Glutamatergic neuron (in vitro differentiated cells): ENCODE measurements around the gene GNB1. TPM values are rescaled to one million over a fixed set of nuclear protein-coding genes. Genes with fewer than 3 reads are reported as not detected.

Source experiments
- DNase-seq: peaks from one replicate; pipeline ENCODE4 v3.0.0; 2022
- H3K27ac Mint-ChIP-seq: one replicate; pipeline ENCODE4 v1.8.0; 2020; ENCODE audit warnings: mild to moderate bottlenecking, mixed read lengths, inconsistent platforms; ENCODE audit not compliant: unreplicated experiment
- H3K27me3 Mint-ChIP-seq: one replicate; pipeline ENCODE4 v1.8.0; 2020; ENCODE audit warnings: mild to moderate bottlenecking, moderate library complexity, mixed read lengths, inconsistent platforms; ENCODE audit not compliant: unreplicated experiment
- H3K36me3 Mint-ChIP-seq: one replicate; pipeline ENCODE4 v1.8.0; 2020; ENCODE audit warnings: mild to moderate bottlenecking, mixed read lengths, inconsistent platforms; ENCODE audit not compliant: unreplicated experiment
- H3K4me1 Mint-ChIP-seq: one replicate; pipeline ENCODE4 v1.8.0; 2020; ENCODE audit warnings: mild to moderate bottlenecking, low read depth, mixed read lengths, inconsistent platforms; ENCODE audit not compliant: unreplicated experiment
- H3K4me3 Mint-ChIP-seq: one replicate; pipeline ENCODE4 v1.8.0; 2020; ENCODE audit warnings: mild to moderate bottlenecking, mixed read lengths, inconsistent platforms; ENCODE audit not compliant: unreplicated experiment
- H3K9me3 Mint-ChIP-seq: one replicate; pipeline ENCODE4 v1.8.0; 2020; ENCODE audit warnings: mild to moderate bottlenecking, moderate library complexity, mixed read lengths, inconsistent platforms; ENCODE audit not compliant: unreplicated experiment
- total RNA-seq: library from RNA; stranded (reverse); fragmentation: NEBNext Ultra II Directional; extraction: Animal tissue kit (Norgen Biotek cat#: 25700); gene quantifications from one replicate; pipeline ENCODE4 v1.2.1, GENCODE V29; 2021; ENCODE audit not compliant: unreplicated experiment
- TF ChIP-seq, protein P1 (sequence below): fragments of 200-600 bp; sonication (generic); IDR thresholded peaks from one replicate; pipeline ENCODE4 v1.5.0; 2021; ENCODE audit not compliant: partially characterized antibody, unreplicated experiment

GNB1 gene
- total RNA-seq, 1 donor from 2014 or later: 734 TPM

DNA sequence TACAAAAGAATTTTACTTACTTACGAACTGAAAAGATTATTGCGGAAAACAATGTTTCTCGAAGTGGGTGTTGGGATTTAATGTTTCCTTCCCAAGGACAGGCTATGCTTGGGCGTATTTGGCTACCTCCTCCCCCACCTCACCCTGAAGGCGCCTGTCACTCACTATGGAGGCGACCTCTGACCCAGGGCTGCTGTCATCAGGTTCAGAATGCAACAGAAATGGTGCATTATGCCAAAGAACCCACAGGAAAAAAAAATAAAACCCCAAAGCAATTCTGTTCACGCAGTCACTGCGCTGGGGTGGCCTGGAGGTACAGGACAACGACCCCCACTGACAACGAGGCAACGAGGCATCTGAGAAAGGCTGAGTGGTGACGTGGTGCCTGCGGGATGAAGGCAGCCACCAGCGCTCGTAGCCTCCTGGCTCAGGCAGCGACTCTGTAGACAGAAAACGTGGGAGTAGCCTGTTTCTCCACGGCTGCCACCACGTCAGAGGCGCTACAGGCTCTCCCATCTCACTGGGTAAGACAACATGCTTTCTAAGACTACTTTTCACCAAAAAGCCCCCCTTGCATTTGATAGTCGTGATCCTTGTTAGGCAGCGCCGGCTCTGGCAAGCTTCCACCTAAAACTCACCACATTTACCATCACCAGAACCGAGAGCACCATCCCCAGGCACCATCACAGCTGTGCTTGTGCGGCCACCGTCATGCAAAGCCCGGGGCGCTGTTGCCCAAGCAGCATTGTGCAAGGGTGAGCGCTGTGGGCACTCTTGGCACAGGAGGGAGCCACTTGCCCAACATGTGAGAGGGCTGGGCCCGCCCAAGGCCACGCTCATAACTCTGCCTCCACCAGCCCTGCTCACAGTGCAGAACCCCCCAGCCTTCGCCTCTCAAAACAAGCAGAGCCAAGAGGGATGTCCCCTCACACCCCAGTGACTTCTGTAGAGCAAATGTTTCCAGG lies 126.9 kb downstream of the GNB1 start:
- peak overlapping the region; percentile 85 for H3K27ac Mint-ChIP-seq

DNA sequence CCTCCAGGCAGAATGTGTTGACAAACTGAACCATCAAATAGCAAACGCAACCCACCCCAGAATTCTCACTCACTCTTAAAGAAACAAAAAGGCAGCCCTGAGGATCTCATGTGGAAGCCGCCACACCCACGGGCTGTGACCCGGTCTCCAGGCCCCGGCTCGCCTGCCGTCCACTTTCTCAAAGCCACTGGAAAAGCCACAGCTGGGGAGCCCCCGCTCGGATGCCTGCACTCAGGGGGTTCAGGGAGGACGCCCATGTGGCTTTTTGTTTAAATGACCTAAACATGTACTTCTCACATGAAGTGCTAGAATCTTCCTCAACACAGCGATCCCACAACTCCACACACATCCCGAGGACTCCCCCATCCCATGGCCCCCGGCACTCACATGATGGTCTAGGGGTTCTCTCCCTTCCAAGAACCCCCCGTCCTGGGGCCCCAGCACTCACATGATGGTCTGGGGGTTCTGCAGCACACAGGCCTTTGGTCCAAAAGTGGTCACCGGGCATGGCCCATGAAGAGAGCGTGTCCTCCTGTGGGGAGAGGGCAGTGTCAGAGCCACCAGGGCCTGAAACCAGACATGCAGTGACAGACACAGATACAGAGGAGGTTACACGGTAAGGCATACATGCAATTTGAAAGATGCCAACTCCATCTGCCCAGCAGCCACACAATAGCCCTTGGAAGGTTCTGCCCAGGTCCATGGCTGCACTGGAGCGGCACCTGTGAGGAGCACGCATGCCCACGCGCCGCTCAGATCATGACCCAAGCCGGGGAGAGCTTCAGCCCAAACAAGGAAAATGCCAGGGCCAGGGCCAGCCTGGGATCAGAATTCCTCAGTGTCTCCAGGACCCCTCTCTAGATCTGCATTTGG lies 129.1 kb downstream of the GNB1 start:
- TF ChIP-seq, protein P1, sequence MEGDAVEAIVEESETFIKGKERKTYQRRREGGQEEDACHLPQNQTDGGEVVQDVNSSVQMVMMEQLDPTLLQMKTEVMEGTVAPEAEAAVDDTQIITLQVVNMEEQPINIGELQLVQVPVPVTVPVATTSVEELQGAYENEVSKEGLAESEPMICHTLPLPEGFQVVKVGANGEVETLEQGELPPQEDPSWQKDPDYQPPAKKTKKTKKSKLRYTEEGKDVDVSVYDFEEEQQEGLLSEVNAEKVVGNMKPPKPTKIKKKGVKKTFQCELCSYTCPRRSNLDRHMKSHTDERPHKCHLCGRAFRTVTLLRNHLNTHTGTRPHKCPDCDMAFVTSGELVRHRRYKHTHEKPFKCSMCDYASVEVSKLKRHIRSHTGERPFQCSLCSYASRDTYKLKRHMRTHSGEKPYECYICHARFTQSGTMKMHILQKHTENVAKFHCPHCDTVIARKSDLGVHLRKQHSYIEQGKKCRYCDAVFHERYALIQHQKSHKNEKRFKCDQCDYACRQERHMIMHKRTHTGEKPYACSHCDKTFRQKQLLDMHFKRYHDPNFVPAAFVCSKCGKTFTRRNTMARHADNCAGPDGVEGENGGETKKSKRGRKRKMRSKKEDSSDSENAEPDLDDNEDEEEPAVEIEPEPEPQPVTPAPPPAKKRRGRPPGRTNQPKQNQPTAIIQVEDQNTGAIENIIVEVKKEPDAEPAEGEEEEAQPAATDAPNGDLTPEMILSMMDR: no peak
- H3K36me3 Mint-ChIP-seq: no peaks in the 10 kb centered on the region
- H3K4me3 Mint-ChIP-seq: no peak overlapping the region
- peaks cover 6% of the 10 kb centered on the region for H3K4me1 Mint-ChIP-seq
- DNase-seq: no peak
- H3K27ac Mint-ChIP-seq: no peak overlapping the region
- peaks cover 5% of the 10 kb centered on the region for H3K27me3 Mint-ChIP-seq
- peaks cover 1% of the 10 kb centered on the region for H3K9me3 Mint-ChIP-seq

More for the DNA sequence above, 126.9 kb downstream of the GNB1 start:
- Mint-ChIP-seq H3K9me3 (no peaks in the 10 kb centered on the region), H3K4me3 (no peak overlapping the region), H3K36me3 (peaks cover 5% of the 10 kb centered on the region), H3K27me3 (peaks cover 2% of the 10 kb centered on the region), H3K4me1 (peaks cover 6% of the 10 kb centered on the region)
- DNase-seq: no peak
- TF ChIP-seq, protein P1: no peak

DNA sequence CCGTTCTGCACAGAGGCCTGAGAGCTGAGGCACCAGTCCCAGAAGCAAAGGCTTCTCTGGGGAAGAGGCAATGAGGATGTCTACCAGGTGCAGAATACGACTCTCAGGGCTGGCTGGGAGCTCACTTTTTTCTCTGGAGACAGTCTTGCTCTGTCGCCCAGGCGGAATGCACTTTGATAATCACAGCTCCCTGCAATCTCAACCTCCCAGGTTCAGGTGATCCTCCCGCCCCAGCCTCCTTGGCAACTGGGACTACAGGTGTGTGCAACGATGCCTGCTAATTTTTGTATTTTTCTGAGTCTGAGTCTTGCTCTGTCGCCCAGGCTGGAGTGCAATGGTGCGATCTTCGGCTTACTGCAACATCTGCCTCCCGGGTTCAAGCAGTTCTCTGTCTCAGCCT lies 130.2 kb downstream of the GNB1 start:
- TF ChIP-seq, protein P1: no peak
- Mint-ChIP-seq H3K27me3 (peaks cover 5% of the 10 kb centered on the region), H3K9me3 (peaks cover 1% of the 10 kb centered on the region), H3K4me1 (peaks cover 6% of the 10 kb centered on the region), H3K27ac (no peak overlapping the region), H3K36me3 (no peaks in the 10 kb centered on the region), H3K4me3 (no peak overlapping the region)
- no peak for DNase-seq

DNA sequence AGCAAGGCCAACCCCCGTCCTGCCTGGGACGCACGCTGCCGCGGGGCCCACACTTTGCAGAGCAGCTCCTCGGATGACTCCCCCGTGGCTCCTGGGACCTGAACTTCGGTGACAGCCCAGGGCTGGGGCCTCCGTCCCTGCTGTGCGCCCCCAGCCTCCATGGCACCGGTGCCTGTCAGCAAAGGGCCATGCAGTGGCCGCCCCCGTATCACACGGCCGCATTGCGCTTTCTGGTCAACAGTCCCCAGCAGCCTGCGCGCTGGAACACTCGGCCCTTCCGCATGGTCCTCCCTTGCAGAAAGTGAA lies 130.6 kb downstream of the GNB1 start:
- Mint-ChIP-seq H3K4me1 (peaks cover 6% of the 10 kb centered on the region), H3K27me3 (peaks cover 5% of the 10 kb centered on the region), H3K9me3 (peaks cover 1% of the 10 kb centered on the region), H3K36me3 (no peaks in the 10 kb centered on the region), H3K27ac (no peak overlapping the region), H3K4me3 (no peak overlapping the region)
- TF ChIP-seq, protein P1: no peak
- DNase-seq: no peak
